CD4-positive, alpha-beta T cell treated with Interleukin-4 for 1 hour (primary cell): Measurements from ENCODE around the gene RASAL2.

ENCODE experiments used
- DNase-seq, 2 donors: peaks; one replicate each; pipeline ENCODE4 v3.0.0-alpha.2; 2020 to 2022

Gene RASAL2

GRCh38 chr1:178465011-178465410 is 371.1 kb downstream of the RASAL2 start:
- DNase-seq = no peak

GRCh38 chr1:178467837-178468236 is 373.9 kb downstream of the RASAL2 start:
- no peak for DNase-seq

- no peak for DNase-seq
Measured at GRCh38 chr1:178470411-178470960, 376.6 kb downstream of the RASAL2 start.

GRCh38 chr1:178472531-178472930 is 378.6 kb downstream of the RASAL2 start:
- no peak for DNase-seq

- no peak for DNase-seq
Measured at GRCh38 chr1:178477373-178477772, 383.5 kb downstream of the RASAL2 start.

- DNase-seq = no peak
Measured at GRCh38 chr1:178477841-178478240, 383.9 kb downstream of the RASAL2 start.

GRCh38 chr1:178483251-178483957 is 389.5 kb downstream of the RASAL2 start:
- DNase-seq = no peak

- DNase-seq = no peak
Measured at GRCh38 chr1:178484698-178485225, 390.9 kb downstream of the RASAL2 start.

- DNase-seq = no peak
Measured at GRCh38 chr1:178485541-178485981, 391.7 kb downstream of the RASAL2 start.

- no peak for DNase-seq
Measured at GRCh38 chr1:178486100-178487069, 392.5 kb downstream of the RASAL2 start.

GRCh38 chr1:178487070-178487615 is 393.2 kb downstream of the RASAL2 start:
- DNase-seq = no peak

GRCh38 chr1:178488393-178488792 is 394.5 kb downstream of the RASAL2 start:
- DNase-seq = no peak

GRCh38 chr1:178489399-178489798 is 395.5 kb downstream of the RASAL2 start:
- no peak for DNase-seq

GRCh38 chr1:178490136-178490535 is 396.2 kb downstream of the RASAL2 start:
- DNase-seq = no peak

GRCh38 chr1:178490967-178491366 is 397.1 kb downstream of the RASAL2 start:
- DNase-seq = no peak

GRCh38 chr1:178491721-178492120 is 397.8 kb downstream of the RASAL2 start:
- no peak for DNase-seq

GRCh38 chr1:178492341-178492740 is 398.4 kb downstream of the RASAL2 start:
- DNase-seq = no peak

- DNase-seq = no peak
Measured at GRCh38 chr1:178493301-178493741, 399.4 kb downstream of the RASAL2 start.

- DNase-seq = no peak
Measured at GRCh38 chr1:178494569-178494971, 400.7 kb downstream of the RASAL2 start.

- DNase-seq = no peak
Measured at GRCh38 chr1:178495158-178495557, 401.3 kb downstream of the RASAL2 start.

GRCh38 chr1:178495741-178496409 is 402.0 kb downstream of the RASAL2 start:
- DNase-seq = no peak

- no peak for DNase-seq
Measured at GRCh38 chr1:178496410-178497135, 402.7 kb downstream of the RASAL2 start, which contains the start of gene CLEC20A. CLEC20A (minus strand) TSS chr1:178496964; CDS start chr1:178496939, 25 bp downstream.
